Loucy (cell line): ENCODE measurements around the gene FBH1.

ENCODE experiments used
- H2AFZ ChIP-seq: fragments of 200-600 bp; sonication (generic); 2 replicates; pipeline ENCODE4 v1.6.0; 2016; ENCODE audit warnings: antibody characterized with exemption, mild to moderate bottlenecking, low read length, moderate library complexity
- H3F3A ChIP-seq: fragments of 200-600 bp; 2 replicates; pipeline ENCODE4 v1.6.0; 2016; ENCODE audit warnings: antibody characterized with exemption, low read depth, mild to moderate bottlenecking
- H3K27me3 ChIP-seq: fragments of 200-600 bp; sonication (generic); 2 replicates; pipeline ENCODE4 v1.6.1; 2014; ENCODE audit warnings: low read length, mild to moderate bottlenecking; ENCODE audit not compliant: insufficient read depth, poor library complexity, severe bottlenecking
- H3K36me3 ChIP-seq: fragments of 200-600 bp; sonication (generic); 2 replicates; pipeline ENCODE4 v1.6.1; 2016; ENCODE audit warnings: low read length; ENCODE audit not compliant: insufficient read depth
- H3K4me1 ChIP-seq: fragments of 200-600 bp; sonication (generic); 2 replicates; pipeline ENCODE4 v1.5.1; 2014; ENCODE audit warnings: low read length, mild to moderate bottlenecking; ENCODE audit not compliant: insufficient read depth, poor library complexity, severe bottlenecking
- H3K4me2 ChIP-seq: fragments of 200-600 bp; sonication (generic); 2 replicates; pipeline ENCODE4 v1.6.0; 2014; ENCODE audit warnings: antibody characterized with exemption, low read length, low read depth, mild to moderate bottlenecking; ENCODE audit not compliant: poor library complexity, severe bottlenecking
- H3K4me3 ChIP-seq: fragments of 200-600 bp; sonication (generic); 2 replicates; pipeline ENCODE4 v1.5.1; 2014; ENCODE audit warnings: low read length, mild to moderate bottlenecking, mixed read lengths; ENCODE audit not compliant: poor library complexity, severe bottlenecking
- H3K79me2 ChIP-seq: fragments of 200-600 bp; sonication (generic); 2 replicates; pipeline ENCODE4 v1.6.1; 2014; ENCODE audit warnings: low read length; ENCODE audit not compliant: insufficient read depth
- H3K9ac ChIP-seq: fragments of 200-600 bp; sonication (generic); 2 replicates; pipeline ENCODE4 v1.6.0; 2014; ENCODE audit warnings: mild to moderate bottlenecking, low read depth, low read length, moderate library complexity; ENCODE audit not compliant: poor library complexity, severe bottlenecking
- H3K9me2 ChIP-seq: fragments of 200-600 bp; sonication (generic); replicated peaks from 2 replicates; pipeline ENCODE4 v1.6.1; 2016; ENCODE audit warnings: low read depth, low read length, mixed read lengths
- H3K9me3 ChIP-seq: fragments of 200-600 bp; sonication (generic); 2 replicates; pipeline ENCODE4 v1.6.1; 2014; ENCODE audit warnings: mild to moderate bottlenecking, antibody characterized with exemption, low read length, low read depth; ENCODE audit not compliant: insufficient read depth
- H4K20me1 ChIP-seq: fragments of 200-600 bp; sonication (generic); 2 replicates; pipeline ENCODE4 v1.6.0; 2014; ENCODE audit warnings: antibody characterized with exemption, low read length, mild to moderate bottlenecking; ENCODE audit not compliant: insufficient read depth, poor library complexity, severe bottlenecking
- EZH2phosphoT487 ChIP-seq: fragments of 200-600 bp; IDR thresholded peaks from 2 replicates; pipeline ENCODE4 v1.6.1; 2018; ENCODE audit warnings: antibody characterized with exemption, mild to moderate bottlenecking, moderate library complexity, borderline replicate concordance
- TF ChIP-seq, protein P1 (sequence below): fragments of 200-600 bp; sonication (generic); conservative IDR thresholded peaks from 2 replicates; pipeline ENCODE4 v1.5.1; 2014; ENCODE audit warnings: mild to moderate bottlenecking, antibody characterized with exemption, low read length

The FBH1 gene

GRCh38 chr10:5940807-5941218 is 50.8 kb downstream of the FBH1 start:
- Histone ChIP-seq H3K4me1 (no peaks in the 10 kb centered on the region), H3K27me3 (no peaks in the 10 kb centered on the region), H3F3A (no peaks in the 10 kb centered on the region), H3K4me2 (no peak overlapping the region), H3K79me2 (no peaks in the 10 kb centered on the region), H3K9ac (no peak overlapping the region), H3K9me2 (no peaks in the 10 kb centered on the region), H3K36me3 (peaks cover 22% of the 10 kb centered on the region; the same call in 1 of the 2 replicates), H4K20me1 (no peaks in the 10 kb centered on the region), H3K4me3 (no peak overlapping the region), H2AFZ (no peak overlapping the region), H3K9me3 (no peaks in the 10 kb centered on the region)
- no peak for TF ChIP-seq EZH2phosphoT487
- TF ChIP-seq, protein P1, sequence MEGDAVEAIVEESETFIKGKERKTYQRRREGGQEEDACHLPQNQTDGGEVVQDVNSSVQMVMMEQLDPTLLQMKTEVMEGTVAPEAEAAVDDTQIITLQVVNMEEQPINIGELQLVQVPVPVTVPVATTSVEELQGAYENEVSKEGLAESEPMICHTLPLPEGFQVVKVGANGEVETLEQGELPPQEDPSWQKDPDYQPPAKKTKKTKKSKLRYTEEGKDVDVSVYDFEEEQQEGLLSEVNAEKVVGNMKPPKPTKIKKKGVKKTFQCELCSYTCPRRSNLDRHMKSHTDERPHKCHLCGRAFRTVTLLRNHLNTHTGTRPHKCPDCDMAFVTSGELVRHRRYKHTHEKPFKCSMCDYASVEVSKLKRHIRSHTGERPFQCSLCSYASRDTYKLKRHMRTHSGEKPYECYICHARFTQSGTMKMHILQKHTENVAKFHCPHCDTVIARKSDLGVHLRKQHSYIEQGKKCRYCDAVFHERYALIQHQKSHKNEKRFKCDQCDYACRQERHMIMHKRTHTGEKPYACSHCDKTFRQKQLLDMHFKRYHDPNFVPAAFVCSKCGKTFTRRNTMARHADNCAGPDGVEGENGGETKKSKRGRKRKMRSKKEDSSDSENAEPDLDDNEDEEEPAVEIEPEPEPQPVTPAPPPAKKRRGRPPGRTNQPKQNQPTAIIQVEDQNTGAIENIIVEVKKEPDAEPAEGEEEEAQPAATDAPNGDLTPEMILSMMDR, result no peak

GRCh38 chr10:5941579-5941978 is 51.5 kb downstream of the FBH1 start:
- TF ChIP-seq, protein P1, result no peak
- no peak for TF ChIP-seq EZH2phosphoT487
- no peak overlapping the region for H3K4me2 ChIP-seq
- H4K20me1 ChIP-seq, result no peaks in the 10 kb centered on the region
- H3F3A ChIP-seq, result no peaks in the 10 kb centered on the region
- no peaks in the 10 kb centered on the region for H3K4me1 ChIP-seq
- no peaks in the 10 kb centered on the region for H3K27me3 ChIP-seq
- no peak overlapping the region for H2AFZ ChIP-seq
- peaks cover 18% of the 10 kb centered on the region; the same call in 1 of the 2 replicates for H3K36me3 ChIP-seq
- H3K79me2 ChIP-seq, result no peaks in the 10 kb centered on the region
- H3K9me3 ChIP-seq, result no peaks in the 10 kb centered on the region
- no peak overlapping the region for H3K4me3 ChIP-seq
- H3K9ac ChIP-seq, result no peak overlapping the region
- H3K9me2 ChIP-seq, result no peaks in the 10 kb centered on the region

- Histone ChIP-seq H3K27me3 (no peaks in the 10 kb centered on the region), H4K20me1 (no peaks in the 10 kb centered on the region), H2AFZ (no peak overlapping the region), H3K4me2 (no peak overlapping the region), H3F3A (no peaks in the 10 kb centered on the region), H3K4me3 (no peak overlapping the region), H3K9ac (no peak overlapping the region), H3K36me3 (peaks cover 14% of the 10 kb centered on the region; the same call in 1 of the 2 replicates), H3K79me2 (no peaks in the 10 kb centered on the region), H3K9me2 (no peaks in the 10 kb centered on the region), H3K9me3 (no peaks in the 10 kb centered on the region), H3K4me1 (no peaks in the 10 kb centered on the region)
- TF ChIP-seq, protein P1, result no peak
- no peak for TF ChIP-seq EZH2phosphoT487
Measured at GRCh38 chr10:5942001-5942400, 52.0 kb downstream of the FBH1 start.
